ENCODE results near the gene WDR26.

The WDR26 gene

GRCh38 chr1:224375059-224375458 lies 59.5 kb downstream of the WDR26 start:
- H3K27ac ChIP-seq: no peak overlapping the region
- TF ChIP-seq ZFX (IDR thresholded peaks at IDR 0.05; ENCODE audit: borderline replicate concordance): no peak
- no peak for TF ChIP-seq CTCF (IDR thresholded peaks at IDR 0.05)

GRCh38 chr1:224373008-224373590 lies 61.5 kb downstream of the WDR26 start:
- no peak for TF ChIP-seq CTCF (IDR thresholded peaks at IDR 0.05)
- no peak for TF ChIP-seq ZFX (IDR thresholded peaks at IDR 0.05; ENCODE audit: borderline replicate concordance)
- no peak overlapping the region for H3K27ac ChIP-seq

GRCh38 chr1:224368409-224368808 lies 66.2 kb downstream of the WDR26 start:
- TF ChIP-seq ZFX (IDR thresholded peaks at IDR 0.05; ENCODE audit: borderline replicate concordance) (no peak), CTCF (IDR thresholded peaks at IDR 0.05) (no peak)

GRCh38 chr1:224359207-224359606 lies 75.4 kb downstream of the WDR26 start:
- H3K27ac ChIP-seq: 0 out of 2 replicates have a peak overlapping the region, but pooled peaks have one; percentile 5
- TF ChIP-seq CTCF (IDR thresholded peaks at IDR 0.05): no peak
- TF ChIP-seq ZFX (IDR thresholded peaks at IDR 0.05; ENCODE audit: borderline replicate concordance): no peak

More at GRCh38 chr1:224368409-224368808, 66.2 kb downstream of the WDR26 start:
- no peak overlapping the region for H3K27ac ChIP-seq

- TF ChIP-seq ZFX (IDR thresholded peaks at IDR 0.05; ENCODE audit: borderline replicate concordance): no peak
- H3K27ac ChIP-seq: no peak overlapping the region
These were observed 76.4 kb downstream of the WDR26 start for GRCh38 chr1:224358237-224358636.

- peak overlapping the region; percentile 71 for H3K27ac ChIP-seq
- TF ChIP-seq ZFX (IDR thresholded peaks at IDR 0.05; ENCODE audit: borderline replicate concordance): no peak
These were observed 76.9 kb downstream of the WDR26 start for GRCh38 chr1:224357626-224358124.

GRCh38 chr1:224356685-224357625 lies 77.6 kb downstream of the WDR26 start, which contains the start of gene CNIH4:
TSS of gene CNIH4 (plus strand) at chr1:224356879. CDS start at chr1:224356925, 46 bp downstream.
- TF ChIP-seq CTCF (IDR thresholded peaks at IDR 0.05) (no peak), ZFX (IDR thresholded peaks at IDR 0.05; ENCODE audit: borderline replicate concordance) (no peak)
- H3K27ac ChIP-seq: peak within 1 kb of the TSS; percentile 71

All from 22Rv1 (cell line).